ENCODE data around the gene GGTLC1.

DNA sequence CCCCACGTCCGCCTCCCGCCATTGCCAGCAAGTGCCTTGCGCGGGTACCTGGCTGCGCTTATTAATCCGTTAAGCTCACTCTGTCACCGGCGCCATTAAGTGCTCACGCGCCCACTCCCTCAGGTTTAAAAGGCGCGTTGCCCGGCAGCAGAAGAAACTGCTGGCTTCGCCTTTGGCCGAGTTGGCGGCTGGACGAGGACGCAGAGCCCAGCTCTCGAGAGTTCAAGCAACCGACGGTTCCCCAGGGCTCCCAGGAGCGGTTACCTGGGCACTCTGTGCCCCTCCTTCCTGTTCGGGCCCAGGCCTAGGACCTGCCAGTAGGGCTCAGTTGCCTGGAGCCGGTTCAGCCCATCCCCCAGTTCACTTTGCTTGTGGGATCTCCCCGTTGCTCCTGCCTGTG is at the start of gene GGTLC1:
- TF ChIP-seq CTCF (IDR thresholded peaks at IDR 0.05) (no peak), POLR2AphosphoS5 (IDR thresholded peaks at IDR 0.05) (no peak)

Measured in breast epithelium (tissue), 3 donors.